Peyer's patch (tissue), 4 donors: ENCODE data around the gene DDX49. TPM values are rescaled to one million over a fixed set of nuclear protein-coding genes. Genes with fewer than 3 reads are reported as not detected.

Experiments
- DNase-seq, 3 donors: peaks; one replicate each; pipeline ENCODE4 v3.0.0-alpha.2; 2017 to 2019
- H3K27ac ChIP-seq, 4 donors: fragments of 200-600 bp; sonication (generic); one replicate each; pipeline ENCODE4 v1.5.1; 2016 to 2019
- H3K27me3 ChIP-seq, 2 donors: fragments of 200-600 bp; sonication (generic); one replicate each; pipeline ENCODE4 v1.5.1; 2019
- H3K36me3 ChIP-seq, 3 donors: fragments of 200-600 bp; sonication (generic); one replicate each; pipeline ENCODE4 v1.5.1; 2016 to 2019
- H3K4me1 ChIP-seq, 4 donors: fragments of 200-600 bp; sonication (generic); one replicate each; pipeline ENCODE4 v1.5.1; 2016 to 2019
- H3K4me3 ChIP-seq, 4 donors: fragments of 200-600 bp; sonication (generic); 1 replicate in 3 of 4; 2 replicates in 1 of 4; pipeline ENCODE4 v1.5.1; 2016 to 2019; ENCODE audit warnings: mild to moderate bottlenecking in 1 of 4
- H3K9me3 ChIP-seq, 4 donors: fragments of 200-600 bp; sonication (generic); one replicate each; pipeline ENCODE4 v1.5.1; 2016 to 2019; ENCODE audit warnings: mild to moderate bottlenecking in 1 of 4
- CTCF ChIP-seq, 6 experiments: fragments of 450-650 bp in 4 of 6; fragments of 200-600 bp in 2 of 6; sonication (generic) in 1 of 6; IDR thresholded peaks; one replicate each; pipeline ENCODE4 v1.5.1; 2017 to 2019; ENCODE audit warnings: antibody characterized with exemption in 6 of 6, mild to moderate bottlenecking in 3 of 6, moderate library complexity in 1 of 6
- POLR2A ChIP-seq, 2 donors: fragments of 450-650 bp; IDR thresholded peaks; one replicate each; pipeline ENCODE4 v1.5.1; 2017; ENCODE audit warnings: antibody characterized with exemption in 2 of 2, mild to moderate bottlenecking in 2 of 2, moderate library complexity in 2 of 2
- total RNA-seq, 4 donors: library from RNA; depleted of rRNA; stranded (reverse); fragments of >200 nt; gene quantifications; one replicate each; pipeline ENCODE4 v1.1.0, GENCODE V29; 2016

DDX49 gene
- total RNA-seq, 4 donors from 2014 or later, result 37.0 to 76.9 (median 47.1) TPM

- Histone ChIP-seq H3K9me3 (no peaks in the 10 kb centered on the region), H3K4me3 (peak overlapping the region in 1 of 4 donors; percentile 47), H3K27ac (no peak overlapping the region), H3K4me1 (peaks cover 0 to 34% (median 6%) of the 10 kb centered on the region in 4 donors), H3K36me3 (peaks cover 0 to 6% (median 0%) of the 10 kb centered on the region in 3 donors), H3K27me3 (peaks cover 0 to 17% of the 10 kb centered on the region in 2 donors)
- TF ChIP-seq CTCF (IDR thresholded peaks at IDR 0.05) (no peak), POLR2A (IDR thresholded peaks at IDR 0.05) (no peak)
- no peak for DNase-seq
These were observed 25.1 kb upstream of the DDX49 start for GRCh38 chr19:18894254-18895037.

GRCh38 chr19:18895038-18895823 is 24.3 kb upstream of the DDX49 start:
- no peak for DNase-seq
- H3K9me3 ChIP-seq, result no peaks in the 10 kb centered on the region

GRCh38 chr19:18895824-18896341 is 23.6 kb upstream of the DDX49 start, which contains the start of gene CERS1:
TSS of gene CERS1 (minus strand) at chr19:18896158. CDS start at chr19:18896072, 86 bp downstream.
- H3K4me3 ChIP-seq, result peak within 1 kb of the TSS in 3 of 4 donors; percentile 31 to 47 (median 37)
- H3K27me3 ChIP-seq, result peaks cover 0 to 17% of the 10 kb centered on the region in 2 donors
- peaks cover 0 to 34% (median 6%) of the 10 kb centered on the region in 4 donors for H3K4me1 ChIP-seq
- no peaks in the 10 kb centered on the region for H3K9me3 ChIP-seq
- no peak within 1 kb of the TSS for H3K27ac ChIP-seq
- TF ChIP-seq CTCF (IDR thresholded peaks at IDR 0.05) (no peak), POLR2A (IDR thresholded peaks at IDR 0.05) (no peak)
- no peak for DNase-seq
- peaks cover 0 to 21% (median 0%) of the 10 kb centered on the region in 3 donors for H3K36me3 ChIP-seq

More at GRCh38 chr19:18895038-18895823, 24.3 kb upstream of the DDX49 start:
- Histone ChIP-seq H3K27me3 (peaks cover 0 to 17% of the 10 kb centered on the region in 2 donors), H3K4me1 (peaks cover 0 to 34% (median 6%) of the 10 kb centered on the region in 4 donors), H3K4me3 (peak overlapping the region in 3 of 4 donors; percentile 31 to 47 (median 37)), H3K36me3 (peaks cover 0 to 14% (median 0%) of the 10 kb centered on the region in 3 donors), H3K27ac (no peak overlapping the region)
- TF ChIP-seq CTCF (IDR thresholded peaks at IDR 0.05) (peak in 2 of 6 experiments; percentile 14 to 18), POLR2A (IDR thresholded peaks at IDR 0.05) (no peak)

GRCh38 chr19:18896421-18896841 is 23.1 kb upstream of the DDX49 start:
- no peak for DNase-seq
- Histone ChIP-seq H3K36me3 (peaks cover 0 to 26% (median 0%) of the 10 kb centered on the region in 3 donors), H3K4me1 (peaks cover 0 to 34% (median 6%) of the 10 kb centered on the region in 4 donors), H3K27ac (no peak overlapping the region), H3K27me3 (peaks cover 0 to 17% of the 10 kb centered on the region in 2 donors), H3K4me3 (peak overlapping the region in 3 of 4 donors; percentile 12 to 37 (median 19)), H3K9me3 (no peaks in the 10 kb centered on the region)
- TF ChIP-seq POLR2A (IDR thresholded peaks at IDR 0.05) (no peak), CTCF (IDR thresholded peaks at IDR 0.05) (no peak)
